ENCODE results near the gene RALGDS. TPM values are rescaled to one million over a fixed set of nuclear protein-coding genes. Genes with fewer than 3 reads are reported as not detected.
"Not testable (repeated sequence)": the region's sequence is repeated elsewhere in the genome, so short reads cannot be mapped to it uniquely, and the experiment has no call there.

The RALGDS gene
- polyA plus RNA-seq, 4 donors, result 32.2 to 47.1 (median 33.5) TPM

DNA sequence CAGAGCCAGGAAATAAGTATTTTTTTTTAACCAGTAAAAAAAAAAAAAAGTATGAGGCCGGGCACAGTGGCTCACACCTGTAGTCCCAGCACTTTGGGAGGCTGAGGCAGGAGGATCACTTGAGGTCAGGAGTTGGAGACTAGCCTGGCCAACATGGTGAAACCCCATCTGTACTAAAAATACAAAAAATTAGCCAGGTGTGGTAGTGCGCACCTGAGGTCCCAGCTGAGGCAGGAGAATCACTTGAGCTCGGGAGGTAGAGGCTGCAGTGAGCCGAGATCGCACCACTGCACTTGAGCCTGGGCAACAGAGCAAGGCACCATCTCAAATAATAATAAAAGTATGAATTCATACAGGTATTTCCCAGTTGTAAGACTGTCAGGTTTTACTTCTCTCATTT, 48.8 kb downstream of the RALGDS start:
- DNase-seq (ENCODE audit: low read depth in 4 of 4, low spot score in 2 of 4), result not testable (repeated sequence)

GRCh38 chr9:133071484-133072150, 49.4 kb downstream of the RALGDS start:
- DNase-seq (ENCODE audit: low read depth in 4 of 4, low spot score in 2 of 4), result no peak

DNA sequence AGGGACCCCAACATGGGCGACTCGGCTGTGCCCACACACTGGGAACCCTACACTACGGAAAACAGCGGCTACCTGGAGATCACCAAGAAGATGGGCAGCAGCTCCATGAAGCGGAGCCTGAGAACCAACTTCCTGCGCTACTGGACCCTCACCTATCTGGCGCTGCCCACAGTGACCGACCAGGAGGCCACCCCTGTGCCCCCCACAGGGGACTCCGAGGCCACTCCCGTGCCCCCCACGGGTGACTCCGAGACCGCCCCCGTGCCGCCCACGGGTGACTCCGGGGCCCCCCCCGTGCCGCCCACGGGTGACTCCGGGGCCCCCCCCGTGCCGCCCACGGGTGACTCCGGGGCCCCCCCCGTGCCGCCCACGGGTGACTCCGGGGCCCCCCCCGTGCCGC, 50.1 kb downstream of the RALGDS start:
- not testable (repeated sequence) for DNase-seq (ENCODE audit: low read depth in 4 of 4, low spot score in 2 of 4)

DNA sequence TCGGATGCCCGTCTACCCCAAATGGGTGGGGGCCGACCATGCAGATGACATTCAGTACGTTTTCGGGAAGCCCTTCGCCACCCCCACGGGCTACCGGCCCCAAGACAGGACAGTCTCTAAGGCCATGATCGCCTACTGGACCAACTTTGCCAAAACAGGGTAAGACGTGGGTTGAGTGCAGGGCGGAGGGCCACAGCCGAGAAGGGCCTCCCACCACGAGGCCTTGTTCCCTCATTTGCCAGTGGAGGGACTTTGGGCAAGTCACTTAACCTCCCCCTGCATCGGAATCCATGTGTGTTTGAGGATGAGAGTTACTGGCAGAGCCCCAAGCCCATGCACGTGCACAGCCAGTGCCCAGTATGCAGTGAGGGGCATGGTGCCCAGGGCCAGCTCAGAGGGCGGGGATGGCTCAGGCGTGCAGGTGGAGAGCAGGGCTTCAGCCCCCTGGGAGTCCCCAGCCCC, 50.5 kb downstream of the RALGDS start:
- not testable (repeated sequence) for DNase-seq (ENCODE audit: low read depth in 4 of 4, low spot score in 2 of 4)

GRCh38 chr9:133068431-133068830, 52.6 kb downstream of the RALGDS start:
- DNase-seq (ENCODE audit: low read depth in 4 of 4, low spot score in 2 of 4), result not testable (repeated sequence)

DNA sequence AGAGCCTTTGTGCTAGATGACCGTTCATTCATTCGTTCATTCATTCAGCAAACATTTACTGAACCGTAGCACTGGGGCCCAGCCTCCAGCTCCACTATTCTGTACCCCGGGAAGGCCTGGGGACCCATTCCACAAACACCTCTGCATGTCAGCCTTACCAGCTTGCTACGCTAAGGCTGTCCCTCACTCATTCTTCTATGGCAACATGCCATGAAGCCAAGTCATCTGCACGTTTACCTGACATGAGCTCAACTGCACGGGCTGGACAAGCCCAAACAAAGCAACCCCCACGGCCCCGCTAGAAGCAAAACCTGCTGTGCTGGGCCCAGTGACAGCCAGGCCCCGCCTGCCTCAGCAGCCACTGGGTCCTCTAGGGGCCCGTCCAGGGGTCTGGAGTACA, 53.2 kb downstream of the RALGDS start:
- no peak for DNase-seq (ENCODE audit: low read depth in 4 of 4, low spot score in 2 of 4)

DNA sequence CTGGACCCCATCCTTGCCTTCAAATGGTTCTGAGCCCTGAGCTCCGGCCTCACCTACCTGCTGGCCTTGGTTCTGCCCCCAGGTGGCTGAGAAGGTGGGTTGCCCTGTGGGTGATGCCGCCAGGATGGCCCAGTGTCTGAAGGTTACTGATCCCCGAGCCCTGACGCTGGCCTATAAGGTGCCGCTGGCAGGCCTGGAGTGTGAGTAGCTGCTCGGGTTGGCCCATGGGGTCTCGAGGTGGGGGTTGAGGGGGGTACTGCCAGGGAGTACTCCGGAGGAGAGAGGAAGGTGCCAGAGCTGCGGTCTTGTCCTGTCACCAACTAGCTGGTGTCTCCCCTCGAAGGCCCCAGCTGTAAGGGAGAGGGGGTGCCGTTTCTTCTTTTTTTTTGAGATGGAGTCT, 54.0 kb downstream of the RALGDS start:
- no peak for DNase-seq (ENCODE audit: low read depth in 4 of 4, low spot score in 2 of 4)

- no peak for DNase-seq (ENCODE audit: low read depth in 4 of 4, low spot score in 2 of 4)
Observed at GRCh38 chr9:133066181-133066983, 54.7 kb downstream of the RALGDS start.

DNA sequence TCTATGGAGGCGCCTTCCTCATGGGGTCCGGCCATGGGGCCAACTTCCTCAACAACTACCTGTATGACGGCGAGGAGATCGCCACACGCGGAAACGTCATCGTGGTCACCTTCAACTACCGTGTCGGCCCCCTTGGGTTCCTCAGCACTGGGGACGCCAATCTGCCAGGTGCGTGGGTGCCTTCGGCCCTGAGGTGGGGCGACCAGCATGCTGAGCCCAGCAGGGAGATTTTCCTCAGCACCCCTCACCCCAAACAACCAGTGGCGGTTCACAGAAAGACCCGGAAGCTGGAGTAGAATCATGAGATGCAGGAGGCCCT, 56.0 kb downstream of the RALGDS start:
- no peak for DNase-seq (ENCODE audit: low read depth in 4 of 4, low spot score in 2 of 4)

DNA sequence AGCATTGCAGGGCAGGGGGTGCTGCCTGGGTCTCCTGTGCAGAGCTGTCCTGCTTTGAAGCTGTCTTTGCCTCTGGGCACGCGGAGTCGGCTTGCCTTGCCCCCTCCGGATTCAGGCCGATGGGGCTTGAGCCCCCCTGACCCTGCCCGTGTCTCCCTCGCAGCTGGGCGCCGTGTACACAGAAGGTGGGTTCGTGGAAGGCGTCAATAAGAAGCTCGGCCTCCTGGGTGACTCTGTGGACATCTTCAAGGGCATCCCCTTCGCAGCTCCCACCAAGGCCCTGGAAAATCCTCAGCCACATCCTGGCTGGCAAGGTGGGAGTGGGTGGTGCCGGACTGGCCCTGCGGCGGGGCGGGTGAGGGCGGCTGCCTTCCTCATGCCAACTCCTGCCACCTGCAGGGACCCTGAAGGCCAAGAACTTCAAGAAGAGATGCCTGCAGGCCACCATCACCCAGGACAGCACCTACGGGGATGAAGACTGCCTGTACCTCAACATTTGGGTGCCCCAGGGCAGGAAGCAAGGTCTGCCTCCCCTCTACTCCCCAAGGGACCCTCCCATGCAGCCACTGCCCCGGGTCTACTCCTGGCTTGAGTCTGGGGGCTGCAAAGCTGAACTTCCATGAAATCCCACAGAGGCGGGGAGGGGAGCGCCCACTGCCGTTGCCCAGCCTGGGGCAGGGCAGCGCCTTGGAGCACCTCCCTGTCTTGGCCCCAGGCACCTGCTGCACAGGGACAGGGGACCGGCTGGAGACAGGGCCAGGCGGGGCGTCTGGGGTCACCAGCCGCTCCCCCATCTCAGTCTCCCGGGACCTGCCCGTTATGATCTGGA, 56.6 kb downstream of the RALGDS start:
- DNase-seq (ENCODE audit: low read depth in 4 of 4, low spot score in 2 of 4), result no peak

DNA sequence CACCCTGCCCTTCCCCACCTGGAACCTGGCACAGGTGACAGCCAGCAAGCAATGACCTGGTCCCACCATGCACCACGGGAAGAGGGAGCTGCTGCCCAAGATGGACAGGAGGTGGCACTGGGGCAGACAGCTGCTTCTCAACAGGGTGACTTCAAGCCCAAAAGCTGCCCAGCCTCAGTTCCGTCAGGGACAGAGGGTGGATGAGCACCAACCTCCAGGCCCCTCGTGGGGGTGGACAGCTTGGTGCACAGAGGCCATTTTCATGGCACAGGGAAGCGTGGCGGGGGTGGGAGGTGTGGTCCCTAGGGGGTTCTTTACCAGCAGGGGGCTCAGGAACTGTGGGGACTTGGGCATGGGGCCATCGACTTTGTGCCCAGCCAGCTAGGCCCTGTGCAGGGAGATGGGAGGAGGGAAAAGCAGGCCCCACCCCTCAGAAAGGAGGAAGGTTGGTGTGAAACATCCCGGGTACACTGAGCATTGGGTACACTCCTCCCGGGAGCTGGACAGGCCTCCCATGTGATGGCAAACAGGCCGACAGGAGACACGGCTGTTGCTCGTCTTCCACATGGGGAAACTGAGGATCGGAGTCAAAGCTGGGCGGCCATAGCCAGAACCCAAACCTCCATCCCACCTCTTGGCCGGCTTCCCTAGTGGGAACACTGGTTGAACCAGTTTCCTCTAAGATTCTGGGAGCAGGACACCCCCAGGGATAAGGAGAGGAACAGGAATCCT, 57.4 kb downstream of the RALGDS start:
- no peak for DNase-seq (ENCODE audit: low read depth in 4 of 4, low spot score in 2 of 4)

- no peak for DNase-seq (ENCODE audit: low read depth in 4 of 4, low spot score in 2 of 4)
Observed at GRCh38 chr9:133063159-133063499, 57.9 kb downstream of the RALGDS start.

- not testable (repeated sequence) for DNase-seq (ENCODE audit: low read depth in 4 of 4, low spot score in 2 of 4)
Observed at GRCh38 chr9:133062569-133062968, 58.5 kb downstream of the RALGDS start.

GRCh38 chr9:133061764-133062145, 59.3 kb downstream of the RALGDS start, which contains the start of gene CEL:
Gene CEL, plus strand, starts transcription at chr9:133061981. Its CDS starts 22 bp downstream, at chr9:133062003.
- DNase-seq (ENCODE audit: low read depth in 4 of 4, low spot score in 2 of 4), result not testable (repeated sequence)

- not testable (repeated sequence) for DNase-seq (ENCODE audit: low read depth in 4 of 4, low spot score in 2 of 4)
Observed at GRCh38 chr9:133061019-133061763, 59.8 kb downstream of the RALGDS start.

DNA sequence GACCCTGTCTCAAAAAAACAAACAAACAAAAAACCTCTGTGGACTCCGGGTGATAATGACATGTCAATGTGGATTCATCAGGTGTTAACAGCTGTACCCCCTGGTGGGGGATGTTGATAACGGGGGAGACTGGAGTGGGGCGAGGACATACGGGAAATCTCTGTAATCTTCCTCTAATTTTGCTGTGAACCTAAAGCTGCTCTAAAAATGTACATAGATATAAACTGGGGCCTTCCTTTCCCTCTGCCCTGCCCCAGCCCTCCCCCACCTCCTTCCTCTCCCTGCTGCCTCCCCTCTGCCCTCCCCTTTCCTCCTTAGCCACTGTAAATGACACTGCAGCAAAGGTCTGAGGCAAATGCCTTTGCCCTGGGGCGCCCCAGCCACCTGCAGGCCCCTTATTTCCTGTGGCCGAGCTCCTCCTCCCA, 60.6 kb downstream of the RALGDS start:
- DNase-seq (ENCODE audit: low read depth in 4 of 4, low spot score in 2 of 4), result no peak

DNA sequence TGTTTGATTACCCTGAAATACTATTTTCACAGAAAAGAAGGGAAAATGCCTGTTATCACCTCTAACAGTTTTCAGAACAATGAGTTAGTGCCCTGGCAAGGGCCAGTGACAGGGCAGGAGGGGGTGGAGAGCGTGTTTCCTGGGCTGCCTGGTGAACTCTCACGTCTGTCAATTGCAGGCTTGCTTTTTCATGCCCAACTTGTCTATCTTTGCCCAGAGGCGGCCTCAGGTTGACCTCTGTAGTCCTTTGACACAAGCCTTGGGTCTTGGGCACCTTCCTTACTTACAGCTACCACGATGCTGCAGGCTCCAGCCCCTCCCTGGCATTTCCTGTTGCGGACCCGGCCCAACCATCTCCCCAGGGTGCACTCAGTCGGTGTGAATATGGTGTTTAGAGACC, 61.4 kb downstream of the RALGDS start:
- DNase-seq (ENCODE audit: low read depth in 4 of 4, low spot score in 2 of 4), result no peak

GRCh38 chr9:133058550-133059320, 62.3 kb downstream of the RALGDS start:
- no peak for DNase-seq (ENCODE audit: low read depth in 4 of 4, low spot score in 2 of 4)

DNA sequence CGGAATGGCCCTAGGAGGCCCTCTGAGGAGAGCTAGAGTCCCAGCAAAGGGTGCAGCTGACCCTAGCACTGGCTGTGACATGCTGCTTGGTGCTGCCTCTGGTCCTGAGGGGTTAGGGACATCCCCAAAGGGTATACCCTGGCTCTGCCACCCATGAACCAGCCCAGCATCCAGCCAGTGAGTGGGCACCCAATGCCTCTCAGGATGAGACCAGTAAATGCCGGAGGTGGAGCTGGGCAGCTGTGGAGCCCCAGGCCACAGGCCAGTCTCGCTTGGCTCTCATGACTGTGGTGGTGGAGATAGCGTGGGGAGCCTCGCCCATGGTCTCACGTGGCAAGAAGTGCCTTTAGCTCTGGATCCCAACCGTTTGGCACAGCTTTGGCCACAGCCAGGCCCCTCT, 63.0 kb downstream of the RALGDS start:
- DNase-seq (ENCODE audit: low read depth in 4 of 4, low spot score in 2 of 4), result no peak

Data from left renal cortex interstitium (tissue), 4 donors.